SU-DHL-6 (cell line): ENCODE measurements around the gene TDRD1.
"Not testable (repeated sequence)": the region's sequence is repeated elsewhere in the genome, so short reads cannot be mapped to it uniquely, and the experiment has no call there.

ENCODE experiments used
- CTCF ChIP-seq: fragments of 200-600 bp; sonication (generic); IDR thresholded peaks from one replicate; pipeline ENCODE4 v1.5.1; 2017; ENCODE audit warnings: antibody characterized with exemption, mild to moderate bottlenecking, low read length, moderate library complexity; ENCODE audit not compliant: insufficient read depth, poor library complexity, severe bottlenecking
- EZH2phosphoT487 ChIP-seq: fragments of 200-600 bp; sonication (generic), shearing (Covaris generic); conservative IDR thresholded peaks from 2 replicates; pipeline ENCODE4 v1.6.1; 2018; ENCODE audit warnings: mild to moderate bottlenecking, antibody characterized with exemption, low read length, moderate library complexity, mixed read lengths

GRCh38 chr10:114149476-114149875 lies 29.7 kb upstream of the TDRD1 start:
- not testable (repeated sequence) for TF ChIP-seq CTCF, EZH2phosphoT487
